ENCODE measurements around the gene NCOA3.
A peak's percentile ranks its signal among the peaks of the same experiment; 100 is the strongest.
"Not testable (repeated sequence)": the region's sequence is repeated elsewhere in the genome, so short reads cannot be mapped to it uniquely, and the experiment has no call there.

Gene NCOA3

DNA sequence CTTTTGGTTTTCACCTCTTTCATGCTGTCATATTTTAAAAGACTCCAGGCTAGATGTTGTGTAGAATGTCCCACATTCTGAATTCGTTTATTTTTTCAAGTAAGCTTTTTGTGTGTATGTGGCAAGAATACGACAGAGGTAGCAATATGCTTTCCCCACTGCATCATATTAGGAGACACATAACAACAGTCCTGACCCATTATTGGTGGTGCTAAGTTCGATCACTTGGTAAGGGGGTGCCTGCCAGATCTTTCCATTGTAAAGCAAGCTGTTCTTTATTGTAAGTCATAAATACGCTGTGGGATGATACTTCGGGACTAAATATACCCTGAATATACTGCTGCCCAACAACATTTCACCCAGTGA, 588 bp upstream of the NCOA3 start:
- Histone ChIP-seq H2AFZ (ENCODE audit: low read length, unreplicated experiment) (peak overlapping the region; percentile 76), H3K27ac (ENCODE audit: low read depth, low read length) (peak overlapping the region; percentile 76), H3K79me2 (ENCODE audit: control insufficient read depth, insufficient read depth, low read length, unreplicated experiment) (peaks cover 38% of the 10 kb centered on the region)

DNA sequence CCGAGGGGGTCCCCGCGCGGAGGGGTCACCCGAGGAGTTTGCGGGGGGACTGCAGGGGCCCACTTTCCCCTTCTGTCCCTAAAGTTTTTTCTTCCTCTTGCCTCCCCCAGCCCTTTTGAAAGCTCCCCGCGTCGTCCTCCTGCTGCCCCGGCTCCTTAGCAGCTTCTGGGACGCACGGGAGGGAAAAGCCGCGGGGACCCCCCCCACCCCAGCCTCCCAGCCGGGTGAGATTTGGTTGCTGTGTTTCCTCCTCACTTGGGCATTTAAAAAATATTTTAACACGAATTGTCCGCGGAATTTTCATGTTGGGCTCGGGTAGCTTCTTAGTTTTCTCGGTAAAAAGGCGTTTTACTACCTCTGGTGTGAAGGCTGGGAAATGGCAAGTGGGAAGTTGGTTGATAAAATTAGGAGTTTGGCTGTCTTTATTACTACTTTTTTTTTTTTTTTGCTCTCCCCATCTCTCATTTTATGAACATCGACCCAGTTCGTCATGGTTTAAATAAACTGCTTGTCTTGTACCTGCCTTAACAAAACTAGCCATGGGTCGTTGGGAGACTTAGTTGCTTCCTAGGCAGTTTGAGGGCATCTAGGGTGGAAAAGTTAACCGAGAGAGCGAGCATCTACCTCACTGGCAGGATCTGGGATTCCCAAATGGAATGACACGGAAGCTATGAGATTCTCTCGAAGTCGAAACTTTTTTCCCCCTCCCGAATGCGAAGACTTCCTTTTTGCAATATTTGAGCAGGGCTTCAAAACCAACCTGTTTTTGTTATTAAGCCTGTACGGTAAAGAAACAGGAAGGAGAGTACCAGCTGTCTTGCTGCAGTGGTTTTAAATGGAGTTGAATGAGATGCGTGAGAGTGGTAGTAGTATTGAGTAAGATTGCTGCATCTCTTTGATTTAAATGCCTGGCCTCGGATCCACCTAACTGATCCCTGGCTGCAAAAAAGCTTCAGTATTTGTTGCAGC, 868 bp downstream of the NCOA3 start:
- Histone ChIP-seq H3K4me1 (ENCODE audit: control insufficient read depth, insufficient read depth, low read length, unreplicated experiment) (peaks cover 5% of the 10 kb centered on the region), H3K36me3 (ENCODE audit: insufficient read depth, low read length) (no peaks in the 10 kb centered on the region), H2AFZ (ENCODE audit: low read length, unreplicated experiment) (peak overlapping the region; percentile 93), H3K79me2 (ENCODE audit: control insufficient read depth, insufficient read depth, low read length, unreplicated experiment) (peaks cover 52% of the 10 kb centered on the region), H3K27ac (ENCODE audit: low read depth, low read length) (peak overlapping the region; percentile 76), H3K4me3 (ENCODE audit: low read depth, low read length) (peak overlapping the region; percentile 84), H3K27me3 (ENCODE audit: insufficient read depth, low read length) (no peaks in the 10 kb centered on the region)

More for the DNA sequence above, 588 bp upstream of the NCOA3 start:
- H3K27me3 ChIP-seq (ENCODE audit: insufficient read depth, low read length): no peaks in the 10 kb centered on the region
- H3K36me3 ChIP-seq (ENCODE audit: insufficient read depth, low read length): no peaks in the 10 kb centered on the region
- peak overlapping the region; percentile 84 for H3K4me3 ChIP-seq (ENCODE audit: low read depth, low read length)
- peaks cover 5% of the 10 kb centered on the region for H3K4me1 ChIP-seq (ENCODE audit: control insufficient read depth, insufficient read depth, low read length, unreplicated experiment)

DNA sequence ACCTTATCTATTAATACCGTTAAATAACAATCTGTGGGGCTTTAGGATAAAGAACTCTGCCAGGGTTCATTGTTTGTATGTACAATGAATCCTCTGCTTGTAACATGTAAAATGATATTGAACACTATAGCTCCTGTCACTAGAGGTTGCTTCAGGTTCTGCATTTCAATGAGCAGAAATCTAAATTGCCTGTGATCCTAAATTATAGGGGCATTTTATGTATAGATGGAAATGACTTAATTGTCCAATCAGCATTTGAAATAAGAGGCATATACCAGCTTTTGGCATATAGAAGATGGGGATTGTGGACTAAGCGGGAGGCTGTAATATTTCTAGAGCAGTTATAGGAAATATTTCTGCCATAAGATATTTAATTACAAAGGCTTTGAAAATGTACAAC, 2.0 kb downstream of the NCOA3 start:
- H3K27ac ChIP-seq (ENCODE audit: low read depth, low read length): no peak overlapping the region
- no peaks in the 10 kb centered on the region for H3K36me3 ChIP-seq (ENCODE audit: insufficient read depth, low read length)
- H3K27me3 ChIP-seq (ENCODE audit: insufficient read depth, low read length): no peaks in the 10 kb centered on the region
- H3K4me1 ChIP-seq (ENCODE audit: control insufficient read depth, insufficient read depth, low read length, unreplicated experiment): peaks cover 5% of the 10 kb centered on the region
- H3K4me3 ChIP-seq (ENCODE audit: low read depth, low read length): peak overlapping the region; percentile 84
- H2AFZ ChIP-seq (ENCODE audit: low read length, unreplicated experiment): no peak overlapping the region
- peaks cover 64% of the 10 kb centered on the region for H3K79me2 ChIP-seq (ENCODE audit: control insufficient read depth, insufficient read depth, low read length, unreplicated experiment)

DNA sequence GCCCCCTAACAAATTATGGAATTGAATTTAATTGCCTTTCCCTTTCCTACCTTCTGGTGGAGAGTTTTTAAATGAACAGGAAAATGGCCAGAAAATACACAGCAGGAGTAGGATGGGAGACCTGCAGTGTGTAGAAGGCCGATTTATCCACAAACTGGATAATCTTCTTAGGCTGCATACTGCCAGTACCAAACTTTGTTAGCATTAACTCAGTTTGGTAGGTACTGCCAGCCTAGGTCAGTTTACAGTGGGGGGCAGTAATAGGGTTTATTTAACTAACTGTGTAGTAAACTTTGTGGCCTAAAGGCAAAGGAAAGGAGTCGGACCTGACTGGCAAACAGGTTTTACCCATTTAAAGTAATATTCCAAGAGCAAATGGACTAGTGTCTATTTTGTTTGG, 4.6 kb downstream of the NCOA3 start:
- H3K4me3 ChIP-seq (ENCODE audit: low read depth, low read length): no peak overlapping the region
- no peak overlapping the region for H2AFZ ChIP-seq (ENCODE audit: low read length, unreplicated experiment)
- H3K27me3 ChIP-seq (ENCODE audit: insufficient read depth, low read length): no peaks in the 10 kb centered on the region
- peaks cover 5% of the 10 kb centered on the region for H3K4me1 ChIP-seq (ENCODE audit: control insufficient read depth, insufficient read depth, low read length, unreplicated experiment)
- H3K79me2 ChIP-seq (ENCODE audit: control insufficient read depth, insufficient read depth, low read length, unreplicated experiment): peaks cover 88% of the 10 kb centered on the region
- no peaks in the 10 kb centered on the region for H3K36me3 ChIP-seq (ENCODE audit: insufficient read depth, low read length)
- H3K27ac ChIP-seq (ENCODE audit: low read depth, low read length): no peak overlapping the region

DNA sequence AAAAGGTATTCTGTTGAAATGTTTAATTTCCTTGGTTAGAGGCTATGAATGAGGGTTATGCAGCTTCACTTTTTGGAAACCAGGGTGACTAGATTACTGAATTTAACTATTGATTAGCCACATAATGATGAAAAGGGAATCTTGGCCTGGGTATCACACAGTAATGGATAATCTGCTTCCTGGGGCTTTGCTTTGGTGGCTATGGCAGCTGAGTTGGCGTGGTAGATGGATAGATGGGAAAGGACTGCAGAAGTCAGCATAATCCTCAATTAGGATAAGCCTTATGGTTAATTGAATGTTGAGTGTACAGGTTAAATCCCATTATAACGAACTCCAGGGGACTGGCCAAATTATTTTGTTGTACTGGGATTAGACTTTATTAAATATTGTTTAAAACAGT, 5.2 kb downstream of the NCOA3 start:
- Histone ChIP-seq H3K27ac (ENCODE audit: low read depth, low read length) (no peak overlapping the region), H3K36me3 (ENCODE audit: insufficient read depth, low read length) (no peaks in the 10 kb centered on the region), H3K4me1 (ENCODE audit: control insufficient read depth, insufficient read depth, low read length, unreplicated experiment) (peaks cover 5% of the 10 kb centered on the region), H2AFZ (ENCODE audit: low read length, unreplicated experiment) (no peak overlapping the region), H3K27me3 (ENCODE audit: insufficient read depth, low read length) (no peaks in the 10 kb centered on the region), H3K4me3 (ENCODE audit: low read depth, low read length) (no peak overlapping the region), H3K79me2 (ENCODE audit: control insufficient read depth, insufficient read depth, low read length, unreplicated experiment) (peaks cover 92% of the 10 kb centered on the region)

DNA sequence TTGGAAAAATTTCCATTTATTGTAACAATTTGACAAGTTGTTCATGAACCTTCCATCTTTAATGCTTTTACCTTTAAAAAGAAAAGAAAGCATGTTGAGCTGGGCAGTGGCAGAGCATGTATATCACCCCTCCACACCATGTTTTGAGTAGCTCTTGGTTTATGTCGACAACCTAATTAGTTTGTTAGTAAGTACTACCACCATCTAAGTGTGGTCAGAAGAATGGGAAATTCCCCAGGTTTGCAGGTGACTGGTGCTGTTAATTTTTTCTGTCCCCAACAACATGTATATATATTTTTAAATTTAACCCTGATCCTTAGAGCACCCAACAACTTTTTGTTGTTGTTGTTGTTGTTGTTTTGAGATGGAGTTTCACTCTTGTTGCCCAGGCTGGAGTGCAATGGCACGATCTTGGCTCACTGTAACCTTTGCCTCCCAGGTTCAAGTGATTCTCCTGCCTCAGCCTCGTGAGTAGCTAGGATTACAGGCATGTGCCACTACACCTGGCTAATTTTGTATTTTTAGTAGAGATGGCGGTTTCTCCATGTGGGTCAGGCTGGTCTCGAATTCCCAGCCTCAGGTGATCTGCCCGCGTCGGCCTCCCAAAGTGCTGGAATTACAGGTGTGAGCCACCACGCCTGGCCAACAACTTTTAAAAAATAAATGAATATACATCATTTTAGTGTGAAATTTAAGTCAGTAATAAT, 5.7 kb downstream of the NCOA3 start:
- H3K27ac ChIP-seq (ENCODE audit: low read depth, low read length); H2AFZ ChIP-seq (ENCODE audit: low read length, unreplicated experiment); H3K36me3 ChIP-seq (ENCODE audit: insufficient read depth, low read length); H3K27me3 ChIP-seq (ENCODE audit: insufficient read depth, low read length); H3K4me3 ChIP-seq (ENCODE audit: low read depth, low read length); H3K4me1 ChIP-seq (ENCODE audit: control insufficient read depth, insufficient read depth, low read length, unreplicated experiment): not testable (repeated sequence)
- peaks cover 87% of the 10 kb centered on the region for H3K79me2 ChIP-seq (ENCODE audit: control insufficient read depth, insufficient read depth, low read length, unreplicated experiment)

DNA sequence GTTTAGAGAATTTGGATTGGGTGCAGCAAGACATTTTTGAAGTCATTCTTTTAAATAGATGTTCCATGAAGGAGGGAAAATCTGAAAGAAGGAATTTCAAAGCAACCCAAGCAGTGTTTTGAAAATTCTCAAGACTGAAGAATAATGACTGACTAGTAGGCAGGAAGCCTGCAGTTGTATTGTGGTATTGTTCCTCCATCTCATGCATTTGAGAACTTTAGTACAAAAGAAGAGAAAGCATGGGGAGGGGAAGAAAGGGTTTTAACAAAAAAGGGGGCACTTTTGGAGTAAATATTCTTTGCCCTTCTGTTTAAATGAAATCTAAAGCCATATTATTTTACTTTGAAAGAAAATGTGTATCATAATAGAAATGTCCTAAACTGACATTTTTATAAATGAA, 6.6 kb downstream of the NCOA3 start:
- H2AFZ ChIP-seq (ENCODE audit: low read length, unreplicated experiment): no peak overlapping the region
- peaks cover 5% of the 10 kb centered on the region for H3K4me1 ChIP-seq (ENCODE audit: control insufficient read depth, insufficient read depth, low read length, unreplicated experiment)
- H3K27me3 ChIP-seq (ENCODE audit: insufficient read depth, low read length): no peaks in the 10 kb centered on the region
- no peak overlapping the region for H3K27ac ChIP-seq (ENCODE audit: low read depth, low read length)
- H3K79me2 ChIP-seq (ENCODE audit: control insufficient read depth, insufficient read depth, low read length, unreplicated experiment): peaks cover 85% of the 10 kb centered on the region
- no peaks in the 10 kb centered on the region for H3K36me3 ChIP-seq (ENCODE audit: insufficient read depth, low read length)
- H3K4me3 ChIP-seq (ENCODE audit: low read depth, low read length): no peak overlapping the region

DNA sequence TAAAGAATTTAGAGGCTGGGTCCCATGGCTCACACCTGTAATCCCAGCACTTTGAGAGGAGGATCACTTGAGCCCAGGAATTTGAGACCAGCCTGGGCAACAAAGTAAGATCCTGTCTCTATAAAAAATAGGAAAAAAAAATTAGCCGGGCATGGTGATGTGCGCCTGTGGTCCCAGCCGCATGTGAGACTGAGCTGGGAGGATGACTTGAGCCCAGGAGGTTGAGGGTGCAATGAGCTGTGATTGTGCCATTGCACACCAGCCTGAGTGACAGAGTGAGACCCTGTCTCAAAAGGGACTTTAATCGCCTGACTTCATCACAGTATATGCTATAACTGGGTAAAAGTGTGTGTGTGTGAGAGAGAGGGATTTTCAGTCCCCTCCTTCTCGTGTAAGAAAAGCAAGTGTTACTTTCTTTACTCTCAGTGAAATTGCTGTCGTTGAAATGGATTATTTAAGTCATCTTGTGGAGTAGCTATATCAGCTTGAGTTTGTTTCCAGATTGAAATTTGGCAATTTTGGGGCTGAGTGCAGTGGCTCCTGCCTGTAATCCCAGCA, 7.5 kb downstream of the NCOA3 start:
- H2AFZ ChIP-seq (ENCODE audit: low read length, unreplicated experiment): no peak overlapping the region
- H3K4me3 ChIP-seq (ENCODE audit: low read depth, low read length): no peak overlapping the region
- H3K27ac ChIP-seq (ENCODE audit: low read depth, low read length): no peak overlapping the region
- H3K79me2 ChIP-seq (ENCODE audit: control insufficient read depth, insufficient read depth, low read length, unreplicated experiment): peaks cover 81% of the 10 kb centered on the region
- no peaks in the 10 kb centered on the region for H3K36me3 ChIP-seq (ENCODE audit: insufficient read depth, low read length)
- H3K4me1 ChIP-seq (ENCODE audit: control insufficient read depth, insufficient read depth, low read length, unreplicated experiment): no peaks in the 10 kb centered on the region
- no peaks in the 10 kb centered on the region for H3K27me3 ChIP-seq (ENCODE audit: insufficient read depth, low read length)

DNA sequence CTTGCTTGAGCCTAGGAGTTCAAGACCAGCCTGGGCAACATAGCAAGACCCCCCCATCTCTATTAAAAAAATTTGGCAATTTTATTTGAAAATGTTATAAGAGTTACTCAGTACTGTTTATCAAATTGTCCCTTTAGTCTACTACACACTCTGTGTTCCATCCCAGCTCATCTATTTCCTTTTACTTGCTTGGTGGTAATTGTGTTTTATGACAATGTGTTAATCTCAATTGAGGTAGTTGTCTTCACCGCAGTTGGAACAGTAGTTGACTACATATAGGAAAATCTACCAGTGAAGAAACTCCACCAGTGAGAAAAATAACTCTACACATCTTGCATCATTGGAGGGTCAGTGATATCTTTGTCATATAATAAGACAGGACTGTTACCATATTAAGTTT, 8.0 kb downstream of the NCOA3 start:
- H3K36me3 ChIP-seq (ENCODE audit: insufficient read depth, low read length): no peaks in the 10 kb centered on the region
- H3K79me2 ChIP-seq (ENCODE audit: control insufficient read depth, insufficient read depth, low read length, unreplicated experiment): peaks cover 80% of the 10 kb centered on the region
- H3K27ac ChIP-seq (ENCODE audit: low read depth, low read length): no peak overlapping the region
- H3K4me1 ChIP-seq (ENCODE audit: control insufficient read depth, insufficient read depth, low read length, unreplicated experiment): no peaks in the 10 kb centered on the region
- no peak overlapping the region for H3K4me3 ChIP-seq (ENCODE audit: low read depth, low read length)
- H2AFZ ChIP-seq (ENCODE audit: low read length, unreplicated experiment): no peak overlapping the region
- no peaks in the 10 kb centered on the region for H3K27me3 ChIP-seq (ENCODE audit: insufficient read depth, low read length)

DNA sequence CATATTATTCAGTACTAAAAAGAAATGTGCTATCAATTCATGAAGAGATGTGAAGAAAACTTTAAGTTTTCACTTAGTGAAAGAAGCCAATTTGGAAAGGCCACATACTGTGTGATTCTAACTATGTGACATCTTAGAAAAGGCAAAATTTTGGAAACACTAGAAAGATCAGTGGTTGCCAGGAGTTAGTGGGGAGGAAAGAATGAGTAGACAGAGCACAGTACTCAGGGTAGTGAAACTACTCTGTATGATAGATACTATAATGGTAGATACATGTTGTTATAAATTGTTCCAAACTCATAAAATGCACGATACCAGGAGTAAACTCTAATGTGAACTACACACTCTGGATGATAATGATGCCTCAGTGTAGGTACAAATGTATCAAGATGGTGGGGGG, 14.2 kb downstream of the NCOA3 start:
- peaks cover 3% of the 10 kb centered on the region for H3K4me1 ChIP-seq (ENCODE audit: control insufficient read depth, insufficient read depth, low read length, unreplicated experiment)
- 0 out of 2 replicates have a peak overlapping the region, but pooled peaks have one; percentile 0 for H3K27ac ChIP-seq (ENCODE audit: low read depth, low read length)
- H3K36me3 ChIP-seq (ENCODE audit: insufficient read depth, low read length): peaks cover 7% of the 10 kb centered on the region
- H3K27me3 ChIP-seq (ENCODE audit: insufficient read depth, low read length): no peaks in the 10 kb centered on the region
- peaks cover 63% of the 10 kb centered on the region for H3K79me2 ChIP-seq (ENCODE audit: control insufficient read depth, insufficient read depth, low read length, unreplicated experiment)
- no peak overlapping the region for H3K4me3 ChIP-seq (ENCODE audit: low read depth, low read length)
- H2AFZ ChIP-seq (ENCODE audit: low read length, unreplicated experiment): no peak overlapping the region
